Measurements from ENCODE around the gene TCF19. TPM values are rescaled to one million over a fixed set of nuclear protein-coding genes. Genes with fewer than 3 reads are reported as not detected.
A peak's percentile ranks its signal among the peaks of the same experiment; 100 is the strongest.

TCF19 gene
- total and polyA plus RNA-seq, 5 donors from 2014 or later: 8.3 to 13.3 (median 10.9) TPM

- peak overlapping the region in 1 of 3 donors; percentile 69 for H3K27ac Mint-ChIP-seq
Observed at GRCh38 chr6:31209137-31209536, 50.7 kb downstream of the TCF19 start.

GRCh38 chr6:31210123-31210522 lies 51.7 kb downstream of the TCF19 start:
- Mint-ChIP-seq H3K4me1 (peaks cover 0 to 18% (median 5%) of the 10 kb centered on the region in 4 donors), H3K36me3 (peaks cover 7% of the 10 kb centered on the region), H3K9me3 (peaks cover 0 to 1% (median 0%) of the 10 kb centered on the region in 7 donors), H3K27ac (no peak overlapping the region), H3K4me3 (peak overlapping the region in 1 of 4 donors; percentile 19), H3K27me3 (no peaks in the 10 kb centered on the region)
- Histone ChIP-seq H3K9me3 (ENCODE audit: control insufficient read depth in 2 of 2, low read length in 2 of 2) (no peaks in the 10 kb centered on the region), H3K27ac (ENCODE audit: insufficient read depth, low read length, poor library complexity, severe bottlenecking) (no peak overlapping the region), H3K36me3 (ENCODE audit: control insufficient read depth, insufficient read depth, low read length) (peaks cover 3% of the 10 kb centered on the region), H3K4me3 (ENCODE audit: low read depth, low read length) (no peak overlapping the region), H3K4me1 (ENCODE audit: control insufficient read depth, insufficient read depth, low read length, poor library complexity, severe bottlenecking) (no peaks in the 10 kb centered on the region), H3K27me3 (ENCODE audit: control insufficient read depth, insufficient read depth, low read length) (no peaks in the 10 kb centered on the region)
- no peak for ATAC-seq (ENCODE audit: low read depth in 2 of 2)
- DNase-seq: no peak

More at GRCh38 chr6:31209137-31209536, 50.7 kb downstream of the TCF19 start:
- Mint-ChIP-seq H3K4me3 (no peak overlapping the region), H3K4me1 (peaks cover 0 to 21% (median 14%) of the 10 kb centered on the region in 4 donors), H3K36me3 (peaks cover 7% of the 10 kb centered on the region), H3K27me3 (no peaks in the 10 kb centered on the region), H3K9me3 (peaks cover 0 to under 1% (median 0%) of the 10 kb centered on the region in 7 donors)
- Histone ChIP-seq H3K4me3 (ENCODE audit: low read depth, low read length) (no peak overlapping the region), H3K4me1 (ENCODE audit: control insufficient read depth, insufficient read depth, low read length, poor library complexity, severe bottlenecking) (peaks cover 8% of the 10 kb centered on the region), H3K36me3 (ENCODE audit: control insufficient read depth, insufficient read depth, low read length) (peaks cover 3% of the 10 kb centered on the region), H3K27me3 (ENCODE audit: control insufficient read depth, insufficient read depth, low read length) (no peaks in the 10 kb centered on the region), H3K9me3 (ENCODE audit: control insufficient read depth in 2 of 2, low read length in 2 of 2) (no peaks in the 10 kb centered on the region), H3K27ac (ENCODE audit: insufficient read depth, low read length, poor library complexity, severe bottlenecking) (no peak overlapping the region)
- ATAC-seq (ENCODE audit: low read depth in 2 of 2) (no peak), DNase-seq (no peak)

- ATAC-seq (ENCODE audit: low read depth in 2 of 2) (no peak), DNase-seq (no peak)
- Histone ChIP-seq H3K27ac (ENCODE audit: insufficient read depth, low read length, poor library complexity, severe bottlenecking) (no peak overlapping the region), H3K36me3 (ENCODE audit: control insufficient read depth, insufficient read depth, low read length) (peaks cover 3% of the 10 kb centered on the region), H3K4me1 (ENCODE audit: control insufficient read depth, insufficient read depth, low read length, poor library complexity, severe bottlenecking) (no peaks in the 10 kb centered on the region), H3K27me3 (ENCODE audit: control insufficient read depth, insufficient read depth, low read length) (no peaks in the 10 kb centered on the region), H3K4me3 (ENCODE audit: low read depth, low read length) (no peak overlapping the region), H3K9me3 (ENCODE audit: control insufficient read depth in 2 of 2, low read length in 2 of 2) (no peaks in the 10 kb centered on the region)
- Mint-ChIP-seq H3K4me1 (peaks cover 0 to 14% (median 1%) of the 10 kb centered on the region in 4 donors), H3K9me3 (peaks cover 0 to 4% (median 0%) of the 10 kb centered on the region in 7 donors), H3K4me3 (no peak overlapping the region), H3K27me3 (no peaks in the 10 kb centered on the region), H3K27ac (peak overlapping the region in 1 of 3 donors; percentile 87), H3K36me3 (peaks cover 7% of the 10 kb centered on the region)
Observed at GRCh38 chr6:31210741-31211532, 52.5 kb downstream of the TCF19 start.

Other genes starting within 250 kb of the TCF19 start
- gene VARS2, start 244.4 kb upstream of the TCF19 start, total RNA-seq: 19.8 TPM
- gene VARS2, start 244.4 kb upstream of the TCF19 start, polyA plus RNA-seq: 10 to 100 TPM; 12.9 to 20.7 (median 15.9) TPM
- not detected for gene SFTA2, start 226.4 kb upstream of the TCF19 start, total RNA-seq
- gene SFTA2, start 226.4 kb upstream of the TCF19 start, polyA plus RNA-seq: under 1 TPM in 2 of 4 donors, not detected in 2; 0.25 to 0.32 TPM
- not detected for gene MUCL3, start 217.6 kb upstream of the TCF19 start, total RNA-seq
- not detected for gene MUCL3, start 217.6 kb upstream of the TCF19 start, polyA plus RNA-seq
- not detected for gene MUC21, start 174.9 kb upstream of the TCF19 start, total RNA-seq
- not detected for gene MUC21, start 174.9 kb upstream of the TCF19 start, polyA plus RNA-seq
- gene MUC22, start 148.1 kb upstream of the TCF19 start, total RNA-seq: not detected
- gene MUC22, start 148.1 kb upstream of the TCF19 start, polyA plus RNA-seq: not detected
- gene C6orf15, start 46.0 kb upstream of the TCF19 start, total RNA-seq: not detected
- not detected for gene C6orf15, start 46.0 kb upstream of the TCF19 start, polyA plus RNA-seq
- gene PSORS1C1, start 43.8 kb upstream of the TCF19 start, total RNA-seq: not detected
- not detected for gene PSORS1C1, start 43.8 kb upstream of the TCF19 start, polyA plus RNA-seq
- gene CDSN, start 38.1 kb upstream of the TCF19 start, total RNA-seq: not detected
- gene CDSN, start 38.1 kb upstream of the TCF19 start, polyA plus RNA-seq: not detected
- not detected for gene PSORS1C2, start 19.5 kb upstream of the TCF19 start, total RNA-seq
- gene PSORS1C2, start 19.5 kb upstream of the TCF19 start, polyA plus RNA-seq: not detected
- 27.2 TPM for gene CCHCR1, start 787 bp upstream of the TCF19 start, total RNA-seq
- gene CCHCR1, start 787 bp upstream of the TCF19 start, polyA plus RNA-seq: 1 to 10 TPM; 3.5 to 6.9 (median 6.2) TPM
- gene POU5F1, start 12.1 kb downstream of the TCF19 start, total RNA-seq: not detected
- gene POU5F1, start 12.1 kb downstream of the TCF19 start, polyA plus RNA-seq: under 1 TPM in 1 of 4 donors, not detected in 3; 0.27 TPM
- gene HLA-C, start 113.5 kb downstream of the TCF19 start, total RNA-seq: 2,142 TPM
- gene HLA-C, start 113.5 kb downstream of the TCF19 start, polyA plus RNA-seq: 1,000 to 10,000 TPM; 1,832 to 3,568 (median 2,760) TPM
- gene HLA-B, start 198.6 kb downstream of the TCF19 start, total RNA-seq: 8,618 TPM
- 1,000 to 10,000 TPM; 4,778 to 8,292 (median 6,791) TPM for gene HLA-B, start 198.6 kb downstream of the TCF19 start, polyA plus RNA-seq
- gene MICA, start 245.0 kb downstream of the TCF19 start, total RNA-seq: 15.9 TPM
- 10 to 100 TPM in 1 of 4 donors, 1 to 10 TPM in 3; 6.4 to 10.6 (median 7.5) TPM for gene MICA, start 245.0 kb downstream of the TCF19 start, polyA plus RNA-seq

Data from CD4-positive, CD25-positive, alpha-beta regulatory T cell (primary cell).